Ureter (tissue), 1 donor: Measurements from ENCODE around the gene MYORG. TPM values are rescaled to one million over a fixed set of nuclear protein-coding genes. Genes with fewer than 3 reads are reported as not detected.
A peak's percentile ranks its signal among the peaks of the same experiment; 100 is the strongest.

Experiments
- DNase-seq: peaks from one replicate; pipeline ENCODE4 v3.0.0-alpha.2; 2020; ENCODE audit warnings: low spot score
- total RNA-seq: library from RNA; stranded (reverse); gene quantifications from one replicate; pipeline ENCODE4 v1.2.4, GENCODE V29; 2023
- donor health status: DM: yes; HTN: yes; CAD: no.

MYORG gene
- total RNA-seq, 1 donor from 2014 or later, result 8.1 TPM

DNA sequence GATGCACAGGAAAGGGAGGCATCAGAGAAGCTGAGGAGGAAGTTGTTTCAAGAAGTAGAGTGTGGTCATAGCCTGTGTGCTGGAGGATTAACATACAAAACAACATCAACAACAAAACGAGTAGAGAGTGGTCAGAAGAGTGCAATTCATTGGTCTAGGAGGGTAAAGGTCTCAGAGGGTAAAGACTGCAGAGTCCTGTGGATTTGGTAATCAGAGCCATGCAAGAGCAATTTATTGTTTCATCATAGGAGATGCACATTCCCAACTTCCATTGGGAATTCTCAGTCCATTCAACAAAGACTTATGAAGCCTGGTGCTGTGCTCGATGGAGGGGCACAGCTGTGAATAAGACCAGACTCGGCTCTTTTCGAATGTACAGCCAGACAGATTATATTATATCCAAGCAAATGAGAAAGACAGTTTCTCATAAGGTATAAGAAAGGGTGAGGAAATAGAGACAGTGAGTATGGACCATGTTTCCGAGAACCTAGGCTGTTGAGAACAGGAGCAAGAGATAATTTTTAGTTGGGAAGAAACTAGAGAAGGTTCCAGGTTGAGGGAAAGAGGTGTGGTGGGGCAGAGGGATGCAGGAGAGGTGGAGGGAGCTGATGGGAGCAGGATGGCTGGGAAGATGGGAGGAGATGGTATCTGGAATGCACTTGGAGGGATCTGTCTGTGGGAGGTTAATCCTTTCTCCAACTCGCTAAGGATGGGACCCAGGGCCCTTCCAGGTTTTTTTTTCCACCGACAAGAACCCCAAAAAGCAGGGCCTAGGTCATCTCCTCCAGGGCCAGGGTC, 7.9 kb upstream of the MYORG start:
- no peak for DNase-seq

- peak; percentile 8 for DNase-seq
Observed at GRCh38 chr9:34383904-34384303, 7.2 kb upstream of the MYORG start.

GRCh38 chr9:34382879-34383278, 6.2 kb upstream of the MYORG start:
- DNase-seq, result no peak

- DNase-seq, result no peak
Observed at GRCh38 chr9:34382054-34382453, 5.4 kb upstream of the MYORG start.

DNA sequence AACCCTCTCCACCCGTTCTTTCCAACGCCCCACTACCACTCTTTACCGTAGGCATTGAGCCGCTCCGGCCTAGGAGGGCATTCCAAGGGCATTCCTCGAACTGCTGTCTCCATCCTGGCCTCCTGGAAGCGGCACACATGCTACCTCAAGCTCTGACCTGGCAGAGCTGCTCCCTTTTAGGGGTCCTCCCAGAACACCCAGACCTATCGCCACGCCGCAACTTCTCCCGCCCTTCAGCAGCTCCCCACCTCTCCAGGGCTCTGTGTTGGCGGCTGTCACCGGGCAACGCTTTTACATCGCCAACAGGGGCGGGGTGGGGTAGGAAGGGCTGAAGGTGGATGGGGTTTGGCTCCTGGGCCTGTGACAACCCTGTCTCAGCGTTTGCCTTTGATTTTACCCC, 4.6 kb upstream of the MYORG start:
- DNase-seq, result no peak

DNA sequence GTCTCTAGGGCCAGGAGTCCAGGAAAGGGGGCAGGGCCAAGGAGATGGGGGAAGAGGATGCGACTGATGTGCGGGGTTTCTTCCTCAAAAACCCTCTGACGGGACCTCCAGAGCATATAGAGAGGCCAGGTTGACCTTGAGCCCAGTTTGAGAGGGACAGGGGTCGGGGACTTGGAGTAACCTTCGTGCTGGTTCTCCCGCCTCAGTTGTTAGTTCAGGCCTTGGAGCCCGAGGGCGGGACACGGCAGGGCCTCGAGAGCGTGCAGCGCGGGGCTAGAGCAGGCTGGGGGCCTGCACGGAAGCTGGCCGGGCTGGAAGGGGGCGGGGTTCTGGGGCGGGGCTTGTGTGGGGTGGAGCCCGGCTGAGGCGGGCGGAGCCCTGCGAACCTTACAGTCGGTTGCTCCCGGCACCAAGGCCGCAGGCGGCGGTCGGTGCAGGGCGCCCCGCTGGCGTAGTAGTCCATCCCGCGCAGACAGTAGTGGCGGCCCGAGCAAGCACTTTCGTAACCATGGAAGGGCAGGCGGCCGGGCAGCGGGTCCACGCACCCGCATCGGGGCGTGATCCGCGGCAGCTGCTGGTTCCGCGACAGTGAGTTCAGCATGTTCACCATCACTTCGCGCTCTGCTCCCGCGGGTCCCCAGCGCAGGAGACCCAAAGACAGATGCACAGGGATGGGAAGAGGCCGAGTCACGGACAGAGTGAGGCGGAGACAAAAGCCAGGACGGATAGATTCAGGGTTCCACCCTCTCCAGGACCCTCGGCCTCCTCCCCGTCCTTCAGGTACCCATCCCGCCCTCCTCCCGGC, 4.0 kb upstream of the MYORG start:
- peak; percentile 82 for DNase-seq

GRCh38 chr9:34380034-34380510, 3.4 kb upstream of the MYORG start:
- no peak for DNase-seq

GRCh38 chr9:34379334-34380033, 2.8 kb upstream of the MYORG start:
- DNase-seq, result peak; percentile 91

DNA sequence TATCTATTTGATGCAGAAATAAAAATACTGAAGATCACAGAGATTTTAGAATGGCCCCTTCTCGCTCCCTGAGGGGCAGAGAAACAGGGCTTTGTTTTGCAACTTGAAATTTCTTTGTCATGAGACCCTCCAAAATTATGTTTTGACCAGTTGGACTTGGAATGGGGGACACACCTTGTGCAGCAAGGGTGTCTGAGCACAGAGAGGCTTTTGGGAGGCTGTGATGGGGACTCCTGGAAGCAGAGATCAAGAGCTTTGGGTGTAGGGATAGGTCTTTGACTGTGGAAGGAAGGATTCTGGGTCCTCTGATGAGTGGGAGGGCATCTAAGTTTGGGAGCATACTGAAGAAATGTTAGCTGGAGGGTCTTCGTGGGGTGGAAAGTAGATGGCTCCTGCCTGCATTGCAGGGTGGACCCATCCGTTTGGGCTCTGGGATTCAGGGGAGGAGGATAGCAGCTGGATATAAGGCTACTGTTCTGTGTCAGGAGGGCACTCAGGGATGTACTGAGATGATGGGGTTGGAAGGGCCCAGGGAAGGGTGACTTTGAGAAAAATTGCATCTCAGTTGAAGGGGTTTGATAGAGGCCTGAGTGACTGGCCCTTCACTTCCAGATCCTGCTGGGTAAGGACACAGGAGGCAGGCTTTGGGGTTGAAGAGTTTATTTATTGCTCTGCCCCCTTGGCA, 1.8 kb upstream of the MYORG start:
- no peak for DNase-seq

DNA sequence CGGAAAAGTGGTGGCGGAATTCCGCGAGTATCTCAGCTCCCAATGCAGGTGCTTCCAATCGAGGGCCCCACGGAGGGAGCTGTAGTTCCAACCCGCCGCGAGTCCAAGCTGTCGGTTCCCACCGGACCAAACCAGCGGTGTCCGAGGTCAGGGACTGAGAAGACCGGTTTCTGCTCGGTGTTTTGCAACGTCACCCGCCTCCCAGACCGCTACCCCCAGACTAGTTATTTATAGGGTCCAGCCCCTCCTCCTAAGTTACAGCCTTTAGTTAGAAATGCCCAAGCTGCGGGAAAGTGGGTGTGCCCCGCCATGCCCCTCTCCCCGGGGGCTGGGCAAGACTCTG, 677 bp upstream of the MYORG start:
- DNase-seq, result peak; percentile 69

- DNase-seq, result peak; percentile 66
Observed at GRCh38 chr9:34375901-34376595, 650 bp downstream of the MYORG start.

- no peak for DNase-seq
Observed at GRCh38 chr9:34374905-34375552, 1.7 kb downstream of the MYORG start.

DNA sequence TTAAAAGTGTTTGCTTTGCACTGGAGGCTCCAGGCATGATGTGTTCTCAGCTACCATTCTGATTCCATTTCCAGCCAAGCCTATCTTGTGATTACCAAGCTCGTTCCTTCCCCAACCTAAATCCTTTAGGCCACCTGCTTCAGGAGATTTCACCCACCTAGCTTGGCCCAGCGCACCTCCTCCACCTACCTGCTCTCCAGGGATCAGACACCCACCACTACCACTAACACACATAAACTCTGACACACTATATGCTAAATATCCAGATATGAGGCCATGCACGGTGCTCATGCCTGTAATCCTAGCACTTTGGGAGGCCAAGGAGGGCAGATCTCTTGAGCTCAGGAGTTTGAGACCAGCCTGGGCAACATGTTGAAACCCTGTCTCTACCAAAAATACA, 2.4 kb downstream of the MYORG start:
- no peak for DNase-seq

- no peak for DNase-seq
Observed at GRCh38 chr9:34373749-34374148, 2.9 kb downstream of the MYORG start.

DNA sequence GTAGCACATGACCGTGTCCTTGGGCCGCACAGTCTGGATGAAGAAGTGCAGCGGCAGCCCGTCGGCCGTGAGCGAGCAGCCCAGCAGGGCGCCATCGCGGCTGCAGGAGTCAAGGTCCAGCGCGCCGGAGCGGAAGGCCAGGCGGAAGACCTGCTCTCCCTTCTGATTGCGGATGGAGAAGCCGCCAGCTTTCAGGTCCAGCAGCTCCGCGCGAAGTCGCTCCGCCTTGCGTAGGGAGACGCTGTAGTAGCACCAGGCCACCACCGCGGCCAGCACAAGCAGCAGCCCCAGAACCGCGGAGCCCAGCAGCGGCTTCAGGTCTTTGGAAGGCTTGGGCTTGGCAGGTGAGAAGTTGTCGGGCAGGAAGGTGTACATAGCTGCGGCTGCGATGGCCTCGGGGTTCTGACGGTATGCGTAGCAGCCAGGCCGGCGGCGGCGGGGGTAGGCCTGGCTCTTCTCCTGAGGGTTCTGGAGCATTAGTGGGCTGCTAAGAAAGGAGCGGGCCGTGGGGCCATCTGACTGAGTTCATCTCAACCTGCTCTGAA, 4.2 kb downstream of the MYORG start:
- DNase-seq, result peak; percentile 59

- DNase-seq, result no peak
Observed at GRCh38 chr9:34371886-34372466, 4.7 kb downstream of the MYORG start.

DNA sequence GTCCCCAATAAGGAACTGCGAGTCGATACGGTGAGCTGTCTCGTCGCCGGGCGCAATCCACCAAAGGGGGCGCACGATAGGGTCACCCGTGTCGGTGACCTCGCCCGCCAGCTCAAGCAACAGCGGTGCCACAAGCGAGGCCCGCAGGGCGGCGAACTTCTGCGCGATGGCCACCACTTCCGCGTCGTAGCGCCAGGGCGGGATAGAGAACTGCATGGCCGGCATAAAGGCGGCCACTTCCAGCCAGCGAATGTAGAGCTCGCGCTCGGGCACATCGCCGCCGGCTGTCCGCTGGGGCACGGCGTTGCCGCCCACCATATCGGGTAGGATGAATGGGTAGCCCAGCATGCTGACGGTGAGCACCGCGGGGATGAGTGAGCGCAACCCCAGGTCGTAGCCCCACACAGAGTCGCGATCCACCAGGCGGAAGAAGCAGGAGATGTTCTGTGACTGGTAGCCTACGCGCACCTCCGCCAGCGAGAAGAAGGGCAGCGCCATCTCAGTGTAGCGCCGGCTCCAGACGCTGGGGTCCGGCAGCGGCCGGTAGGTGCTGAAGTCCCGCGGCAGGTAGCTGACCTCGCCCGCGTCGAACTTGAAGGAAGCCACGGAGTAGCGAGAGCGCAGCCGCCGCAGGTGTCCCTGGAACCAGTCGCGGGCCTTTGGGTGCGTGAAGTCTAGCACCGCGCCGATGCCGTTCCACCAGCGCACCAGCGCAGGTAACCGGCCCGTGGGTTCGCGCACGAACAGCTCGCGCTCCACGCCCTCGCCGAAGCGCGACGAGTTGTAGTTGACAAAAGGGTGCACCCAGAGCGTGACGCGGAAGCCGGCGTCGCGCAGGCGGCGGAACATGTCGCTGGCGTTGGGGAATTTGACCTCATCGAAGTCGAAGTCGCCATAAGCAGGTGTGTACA, 5.5 kb downstream of the MYORG start:
- DNase-seq, result no peak

- no peak for DNase-seq
Observed at GRCh38 chr9:34370335-34370969, 6.2 kb downstream of the MYORG start.
